GM18951 (cell line): ENCODE measurements around the gene APOL2.
"Not testable (repeated sequence)": the region's sequence is repeated elsewhere in the genome, so short reads cannot be mapped to it uniquely, and the experiment has no call there.

Experiments used
- POLR2A ChIP-seq: IDR thresholded peaks from 4 replicates; pipeline ENCODE4 v1.6.1; 2011; ENCODE audit warnings: mild to moderate bottlenecking; ENCODE audit not compliant: insufficient read length, insufficient read depth; ENCODE audit errors: extremely low read depth
- in situ Hi-C: fragments of 300-500 bp; cut with MboI; formaldehyde crosslinking; loops from one replicate; pipeline ENCODE4 v1.12.0; 2022; ENCODE audit warnings: low sequenced_read_pairs, mixed read lengths, inconsistent platforms; ENCODE audit not compliant: unreplicated experiment

Gene APOL2

GRCh38 chr22:36199001-36199551 lies 40.3 kb downstream of the APOL2 start:
- TF ChIP-seq POLR2A: no peak
- in situ Hi-C loops: no loop called here

- TF ChIP-seq POLR2A: no peak
- in situ Hi-C loops: no loop called here
Measured at GRCh38 chr22:36198536-36198935, 40.8 kb downstream of the APOL2 start.

GRCh38 chr22:36197514-36198146 lies 41.7 kb downstream of the APOL2 start:
- TF ChIP-seq POLR2A: no peak
- in situ Hi-C loops: no loop called here

- no peak for TF ChIP-seq POLR2A
- in situ Hi-C loops: no loop called here
Measured at GRCh38 chr22:36197065-36197440, 42.3 kb downstream of the APOL2 start.

- in situ Hi-C loops: no loop called here
- TF ChIP-seq POLR2A: no peak
Measured at GRCh38 chr22:36196254-36197064, 42.9 kb downstream of the APOL2 start.

- no peak for TF ChIP-seq POLR2A
- in situ Hi-C loops: loop anchor here (5.0 kb wide), 1 partner anchor 72 kb away; no protein-coding TSS in a partner anchor
Measured at GRCh38 chr22:36194971-36195370, 44.4 kb downstream of the APOL2 start.

GRCh38 chr22:36194385-36194784 lies 44.9 kb downstream of the APOL2 start:
- TF ChIP-seq POLR2A: no peak
- in situ Hi-C loops: loop anchor here (5.0 kb wide), 1 partner anchor 73 kb away; no protein-coding TSS in a partner anchor

GRCh38 chr22:36193577-36193976 lies 45.8 kb downstream of the APOL2 start:
- no peak for TF ChIP-seq POLR2A
- in situ Hi-C loops: loop anchor here (5.0 kb wide), 1 partner anchor 74 kb away; no protein-coding TSS in a partner anchor

- in situ Hi-C loops: loop anchor here (5.0 kb wide), 1 partner anchor 74 kb away; no protein-coding TSS in a partner anchor
- TF ChIP-seq POLR2A: no peak
Measured at GRCh38 chr22:36193171-36193570, 46.2 kb downstream of the APOL2 start.

GRCh38 chr22:36192542-36192941 lies 46.8 kb downstream of the APOL2 start:
- no peak for TF ChIP-seq POLR2A
- in situ Hi-C loops: loop anchor here (5.0 kb wide), 1 partner anchor 75 kb away; no protein-coding TSS in a partner anchor

- no peak for TF ChIP-seq POLR2A
- in situ Hi-C loops: loop anchor here (5.0 kb wide), 1 partner anchor 76 kb away; no protein-coding TSS in a partner anchor
Measured at GRCh38 chr22:36191106-36191836, 48.1 kb downstream of the APOL2 start.

- in situ Hi-C loops: not testable (repeated sequence)
Measured at GRCh38 chr22:36187862-36188261, 51.5 kb downstream of the APOL2 start.

GRCh38 chr22:36185828-36186624 lies 53.3 kb downstream of the APOL2 start:
- in situ Hi-C loops: no loop called here

More at GRCh38 chr22:36185828-36186624, 53.3 kb downstream of the APOL2 start:
- TF ChIP-seq POLR2A: no peak
